HG03378 (cell line): Measurements from ENCODE around the gene SDCCAG8.

Experiments
- ATAC-seq: cut with Tn5 transposase; IDR thresholded peaks from one replicate; pipeline ENCODE4 v1.9.1; 2021; ENCODE audit warnings: mild to moderate bottlenecking, moderate library complexity; ENCODE audit not compliant: unreplicated experiment

The SDCCAG8 gene

GRCh38 chr1:243280571-243281129 lies 24.8 kb downstream of the SDCCAG8 start:
- no peak for ATAC-seq

GRCh38 chr1:243281672-243282071 lies 25.8 kb downstream of the SDCCAG8 start:
- ATAC-seq = no peak

DNA sequence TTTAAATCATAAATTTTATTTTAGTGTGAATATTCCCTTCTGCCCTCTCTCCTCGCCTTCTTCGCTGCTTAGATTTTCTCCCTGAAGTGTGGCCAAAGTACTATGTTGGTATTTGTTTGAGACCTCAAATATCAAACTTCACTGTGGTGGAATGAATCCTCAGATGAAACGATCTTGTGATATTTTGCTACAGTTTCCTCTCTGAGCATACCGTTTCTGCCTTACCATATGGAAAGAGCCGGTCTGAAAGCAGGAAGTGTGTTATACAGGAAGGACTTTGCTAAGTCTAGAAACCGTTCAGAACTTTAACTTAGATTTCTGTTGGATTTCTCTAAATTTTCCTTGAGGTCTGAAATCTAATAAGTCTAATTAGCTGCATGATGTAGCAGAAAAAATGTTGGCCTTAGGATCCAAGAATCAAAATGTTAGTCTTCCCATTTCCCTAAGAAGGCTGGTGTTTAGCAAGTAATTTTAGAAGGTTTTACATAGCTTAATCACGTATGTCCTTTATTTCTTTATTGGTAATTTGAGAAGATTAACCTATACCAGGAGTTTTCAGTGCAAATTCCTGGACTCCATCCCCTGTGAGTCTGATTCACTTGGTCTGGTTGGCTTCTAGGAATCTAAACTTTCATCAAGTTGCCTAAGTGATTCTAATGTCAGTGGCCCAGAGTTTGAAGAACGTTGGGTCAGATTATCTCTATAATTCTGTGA lies 30.7 kb downstream of the SDCCAG8 start:
- ATAC-seq = no peak

GRCh38 chr1:243287123-243287460 lies 31.3 kb downstream of the SDCCAG8 start:
- ATAC-seq = no peak

- peak; percentile 98 for ATAC-seq
Observed at GRCh38 chr1:243287652-243288051, 31.8 kb downstream of the SDCCAG8 start.

DNA sequence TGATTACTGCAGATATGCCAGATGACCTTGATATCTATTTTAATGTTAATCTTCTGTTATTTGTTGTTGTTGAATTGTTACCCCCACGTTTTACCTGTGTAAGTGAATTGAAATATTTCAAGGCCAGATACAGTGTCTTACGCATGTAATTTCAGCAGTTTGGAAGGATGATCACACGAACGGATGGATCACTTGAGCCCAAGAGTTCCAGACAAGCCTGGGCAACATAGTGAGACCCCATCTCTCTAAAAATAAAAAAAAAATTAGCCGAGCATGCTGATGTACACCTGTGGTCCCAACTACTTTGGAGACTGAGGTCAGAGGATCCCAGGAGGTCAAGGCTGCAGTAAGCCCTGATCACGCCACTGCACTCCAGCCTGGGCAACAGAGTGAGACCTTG lies 32.2 kb downstream of the SDCCAG8 start:
- ATAC-seq = no peak

DNA sequence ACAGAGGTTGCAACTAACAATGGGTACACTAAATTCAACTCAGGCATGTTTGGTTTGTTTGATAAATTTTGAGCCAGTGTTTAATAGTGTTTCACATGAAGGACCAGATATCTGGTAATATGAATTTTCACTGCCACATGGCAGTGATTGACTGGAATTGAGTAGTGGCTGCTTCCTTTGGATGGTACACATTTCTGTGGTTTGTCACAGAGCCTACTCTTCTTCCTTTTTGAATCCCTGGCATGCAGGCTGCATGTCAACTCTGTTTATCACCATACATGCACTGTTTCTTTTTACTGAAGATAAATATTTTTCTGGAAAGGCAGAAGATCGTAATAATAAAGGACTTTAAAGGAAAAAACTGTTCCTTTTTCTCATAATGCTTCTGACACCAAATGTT lies 35.5 kb downstream of the SDCCAG8 start:
- no peak for ATAC-seq

DNA sequence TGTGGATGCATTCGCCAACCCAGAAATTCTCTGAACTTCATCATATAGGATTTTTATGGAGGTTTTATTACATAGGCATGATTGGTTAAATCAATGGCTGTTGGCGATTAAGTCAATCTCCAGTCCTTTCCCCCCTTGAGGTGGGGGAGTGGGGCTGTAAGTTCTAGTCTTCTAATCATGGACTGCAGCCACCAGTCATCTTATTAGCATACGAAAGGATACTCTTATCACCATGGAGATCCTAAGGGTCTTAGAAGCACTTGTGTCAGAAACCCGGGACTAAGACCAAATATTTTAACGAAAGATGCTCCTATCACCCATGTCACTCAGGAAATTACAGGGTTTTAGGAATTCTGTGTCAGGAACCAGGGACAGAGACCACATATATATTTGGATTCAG lies 36.3 kb downstream of the SDCCAG8 start:
- no peak for ATAC-seq

DNA sequence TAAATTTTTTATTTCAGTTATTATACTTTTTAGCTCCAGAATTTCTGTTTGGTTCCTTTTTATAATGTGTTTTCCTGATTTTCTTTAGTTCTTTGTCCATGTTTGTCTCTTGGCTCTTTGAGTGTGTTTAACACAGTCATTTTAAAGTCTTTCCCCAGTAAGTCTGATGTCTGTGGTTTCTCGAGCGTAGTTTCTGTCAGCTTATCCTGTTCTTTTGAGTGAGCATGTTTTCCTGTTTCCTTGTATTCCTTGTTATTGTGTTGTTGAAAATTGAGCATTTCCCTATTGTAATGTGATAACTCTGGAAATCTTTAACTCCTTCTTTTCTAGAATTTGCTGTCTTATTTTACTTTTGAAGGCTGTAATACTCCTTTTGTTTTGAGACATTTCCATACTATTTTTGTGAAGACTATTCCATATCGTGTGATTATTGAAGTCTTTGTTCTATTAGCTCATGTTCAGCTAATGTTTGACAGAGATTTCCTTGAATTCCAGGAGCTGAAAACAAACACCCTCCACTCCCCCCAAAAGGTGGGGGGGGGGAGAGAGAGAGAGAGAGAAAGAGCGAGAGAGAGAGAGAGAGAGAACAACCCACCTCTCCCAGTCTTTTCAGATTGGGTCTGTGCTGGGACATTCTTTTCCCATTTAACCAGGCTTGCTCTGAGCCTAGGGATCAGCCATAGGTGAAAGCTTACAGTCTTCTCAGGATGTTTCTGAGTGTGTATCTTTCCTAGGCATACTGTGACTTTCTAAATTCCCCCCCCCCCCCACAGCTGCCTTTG lies 38.3 kb downstream of the SDCCAG8 start:
- no peak for ATAC-seq

DNA sequence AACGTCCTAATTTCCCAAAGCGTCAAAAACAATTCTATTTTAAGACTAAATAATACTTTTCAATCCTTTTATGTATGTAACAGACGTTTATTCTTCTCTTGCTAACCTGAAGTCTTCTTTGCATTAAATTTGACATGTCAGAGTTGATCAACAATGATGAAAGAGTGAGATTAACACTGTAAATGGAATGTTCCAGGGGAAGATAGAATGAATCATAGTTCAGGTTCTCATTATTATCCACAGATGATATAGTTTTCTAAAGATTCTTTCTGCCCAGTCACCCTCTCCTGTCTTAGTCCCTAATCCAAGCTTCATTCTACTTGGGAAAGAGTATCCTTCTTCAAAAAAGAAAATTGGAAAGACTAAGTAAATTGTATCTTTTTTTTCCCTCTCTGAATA lies 38.9 kb downstream of the SDCCAG8 start:
- no peak for ATAC-seq

- no peak for ATAC-seq
Observed at GRCh38 chr1:243299069-243299468, 43.2 kb downstream of the SDCCAG8 start.

DNA sequence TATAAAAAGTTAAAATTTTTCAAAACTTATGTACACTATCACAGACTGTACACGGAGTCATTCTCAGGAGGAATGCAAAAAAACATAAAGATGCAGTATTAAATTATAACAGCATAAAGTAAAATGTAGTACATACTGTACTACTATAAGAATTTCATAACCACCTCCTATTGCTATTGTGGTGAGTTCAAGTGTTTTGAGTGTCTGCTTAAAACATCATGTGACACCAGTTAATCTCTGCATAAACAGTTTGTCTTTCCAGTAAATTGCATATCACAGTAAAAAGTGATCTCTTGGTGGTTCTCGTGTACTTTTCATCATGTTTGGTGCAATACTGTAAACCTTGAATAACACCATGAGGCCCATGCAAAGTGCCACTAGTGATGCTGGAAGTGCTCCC lies 45.2 kb downstream of the SDCCAG8 start:
- no peak for ATAC-seq

DNA sequence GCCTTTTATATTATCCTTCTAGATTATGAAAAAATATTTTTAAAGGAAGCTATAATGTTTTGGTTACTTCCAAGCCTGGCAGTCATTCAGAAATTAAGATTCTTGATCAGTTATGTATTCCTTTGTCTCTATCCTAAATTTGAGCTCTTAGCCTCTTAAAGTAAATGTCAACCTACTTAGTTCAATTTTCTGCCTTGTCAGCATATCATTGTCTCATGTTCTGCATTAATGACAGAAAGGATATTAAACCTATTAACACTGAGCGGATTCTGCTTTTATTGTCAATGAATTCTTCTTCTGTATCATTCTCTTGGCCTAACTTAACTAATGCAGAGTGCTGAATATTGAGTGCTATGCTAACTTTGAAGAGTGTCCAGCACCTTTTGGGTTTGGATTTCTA lies 56.0 kb downstream of the SDCCAG8 start:
- ATAC-seq = no peak

DNA sequence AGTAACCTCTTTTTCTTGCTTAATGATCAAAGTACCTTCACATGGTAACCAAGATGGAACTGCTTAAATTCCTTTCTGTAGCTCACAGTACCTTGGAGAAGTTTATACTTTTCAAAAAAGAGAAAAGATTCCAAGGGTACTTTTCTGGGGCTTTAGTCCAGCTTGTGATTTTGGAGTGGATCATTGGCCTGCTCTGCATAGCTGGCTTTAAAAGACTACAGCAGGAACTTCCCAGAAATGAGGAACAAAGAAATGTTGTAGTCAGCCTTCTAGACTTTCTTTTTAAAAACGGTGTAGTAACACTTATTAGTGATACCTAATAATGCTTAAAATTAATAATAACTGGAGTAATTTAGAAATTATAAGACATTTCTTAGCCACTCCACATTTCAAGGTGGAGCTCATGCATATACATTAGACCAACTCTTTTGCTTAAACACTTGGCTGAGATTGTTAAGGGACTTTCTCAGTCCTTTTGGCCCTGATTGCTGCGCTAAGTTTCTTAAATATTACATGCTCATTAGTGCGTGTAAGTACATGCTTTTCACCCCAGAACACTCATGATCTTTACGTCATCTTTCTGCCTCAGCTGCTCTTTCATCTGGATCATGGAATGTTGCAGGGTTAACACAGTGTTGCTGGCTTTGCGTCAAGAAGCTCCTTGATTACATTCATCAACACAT lies 57.3 kb downstream of the SDCCAG8 start:
- peak; percentile 30 for ATAC-seq

DNA sequence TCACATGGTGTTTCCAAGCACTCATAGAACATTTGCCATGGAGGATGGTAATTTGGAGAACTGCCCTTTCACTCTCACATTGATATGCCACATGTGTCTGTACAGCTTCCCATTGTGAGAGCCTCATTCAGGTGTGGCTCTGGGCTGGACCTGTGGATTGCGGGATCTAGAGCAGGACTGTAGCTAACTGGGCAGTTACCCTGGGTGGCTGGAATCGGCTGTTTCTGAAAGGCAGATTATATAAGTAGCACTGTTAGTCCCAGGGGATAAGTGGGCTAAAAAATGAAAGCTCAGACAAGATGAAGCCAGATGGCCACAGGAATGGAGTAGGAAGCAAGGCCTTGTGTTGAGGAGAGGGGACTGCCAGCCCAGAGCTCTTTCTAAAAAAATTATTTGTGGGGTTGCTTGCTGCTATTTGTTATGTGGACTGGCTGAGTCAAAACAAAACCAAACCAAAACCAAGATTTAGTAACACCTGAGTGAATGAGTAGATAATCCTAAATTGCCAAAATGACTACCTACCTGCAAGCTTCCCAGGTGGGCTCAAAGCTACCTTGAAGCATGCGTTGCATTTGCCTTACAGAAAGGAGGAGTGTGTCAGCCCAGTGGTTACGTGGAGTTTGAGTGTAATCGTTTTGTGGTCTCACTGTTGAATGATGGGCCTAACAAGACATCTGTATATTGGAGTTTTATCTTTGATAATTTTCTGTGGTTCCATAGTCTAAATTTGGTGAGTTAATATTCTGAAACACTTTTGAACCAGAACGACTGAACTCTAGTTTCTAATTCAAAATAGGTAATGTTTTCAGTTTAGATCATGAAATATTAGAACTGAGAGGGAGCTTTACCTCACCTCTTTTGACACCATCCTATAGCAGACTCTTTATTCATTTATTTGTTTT lies 58.0 kb downstream of the SDCCAG8 start:
- peak; percentile 70 for ATAC-seq

GRCh38 chr1:243315455-243315854 lies 59.6 kb downstream of the SDCCAG8 start:
- no peak for ATAC-seq

- no peak for ATAC-seq
Observed at GRCh38 chr1:243315893-243316292, 60.1 kb downstream of the SDCCAG8 start.

GRCh38 chr1:243316366-243316989 lies 60.6 kb downstream of the SDCCAG8 start:
- no peak for ATAC-seq

DNA sequence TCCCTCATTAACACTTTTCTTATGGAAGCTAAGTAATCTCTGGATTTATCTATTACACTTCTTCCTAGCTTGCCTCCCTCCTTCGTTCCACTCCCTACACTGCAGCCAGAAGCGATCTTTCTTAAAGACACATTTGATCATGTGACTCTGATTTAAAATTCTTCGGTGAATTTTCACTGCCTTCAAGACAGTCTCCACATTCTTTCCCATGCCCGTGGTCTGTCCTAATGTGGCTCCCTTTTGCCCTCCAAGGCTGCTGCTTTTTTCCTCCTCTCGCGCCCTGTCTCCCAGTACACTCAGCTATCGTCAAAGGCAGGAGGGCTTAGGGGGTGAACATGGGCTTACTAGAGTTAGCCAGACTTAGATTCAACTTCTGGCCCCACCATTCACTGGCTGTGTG lies 64.4 kb downstream of the SDCCAG8 start:
- no peak for ATAC-seq

DNA sequence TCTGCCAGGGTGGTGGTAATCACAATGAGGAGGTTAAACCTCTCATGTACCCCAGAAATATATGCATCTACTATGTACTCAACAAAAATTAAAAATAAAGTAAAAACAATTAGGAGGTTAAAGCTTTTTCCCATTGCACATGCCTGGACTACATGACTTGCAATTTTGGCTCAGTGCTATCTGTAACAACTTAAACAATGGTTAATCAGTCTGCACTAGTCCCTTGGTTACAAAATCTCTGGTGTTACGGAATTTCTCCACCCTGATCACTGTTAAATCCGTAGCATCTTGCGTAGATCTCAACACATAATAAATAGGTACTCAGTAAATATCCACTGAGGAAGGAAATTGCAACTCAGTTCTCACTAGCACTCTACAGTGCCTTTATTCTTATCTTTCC lies 66.5 kb downstream of the SDCCAG8 start:
- ATAC-seq = no peak
